GM23338 (cell line): ENCODE data around the gene IL6R.
"Not testable (repeated sequence)": the region's sequence is repeated elsewhere in the genome, so short reads cannot be mapped to it uniquely, and the experiment has no call there.

Source experiments
- CREB1 ChIP-seq: fragments of 250-450 bp; sonication (Bioruptor Pico); IDR thresholded peaks from 2 replicates; pipeline ENCODE4 v1.5.0; 2020; ENCODE audit warnings: low read depth, mild to moderate bottlenecking, moderate library complexity
- EZH2 ChIP-seq: fragments of 200-600 bp; sonication (generic); IDR thresholded peaks from one replicate; pipeline ENCODE4 v1.8.0; 2017; ENCODE audit warnings: antibody characterized with exemption, mild to moderate bottlenecking, low read depth; ENCODE audit not compliant: unreplicated experiment
- EZH2phosphoT487 ChIP-seq: fragments of 200-600 bp; sonication (generic); IDR thresholded peaks from one replicate; pipeline ENCODE4 v1.8.1; 2018; ENCODE audit warnings: antibody characterized with exemption; ENCODE audit not compliant: unreplicated experiment
- JUNB ChIP-seq: IDR thresholded peaks from one replicate; pipeline ENCODE4 v1.6.1; 2016; ENCODE audit warnings: antibody characterized with exemption; ENCODE audit not compliant: unreplicated experiment
- POLR2AphosphoS5 ChIP-seq: IDR thresholded peaks from 2 replicates; pipeline ENCODE4 v1.6.1; 2016; ENCODE audit warnings: antibody characterized with exemption, low read depth
- TF ChIP-seq, protein P1 (sequence below), 2 experiments: fragments of 200-600 bp in 1 of 2; sonication (generic) in 1 of 2; conservative IDR thresholded peaks; 2 replicates each; pipeline versions ENCODE4 v1.5.1 to v1.6.1; 2016 to 2017; ENCODE audit warnings: antibody characterized with exemption in 2 of 2, low read depth in 2 of 2, mild to moderate bottlenecking in 2 of 2, moderate library complexity in 1 of 2
- TF ChIP-seq, protein P2 (sequence below): IDR thresholded peaks from one replicate; pipeline ENCODE4 v1.6.1; 2018; ENCODE audit warnings: antibody characterized with exemption; ENCODE audit not compliant: unreplicated experiment
- TF ChIP-seq, protein P3 (sequence below): fragments of 250-450 bp; sonication (Bioruptor Pico); IDR thresholded peaks from 2 replicates; pipeline ENCODE4 v1.5.0; 2020; ENCODE audit warnings: mild to moderate bottlenecking, moderate library complexity

DNA sequence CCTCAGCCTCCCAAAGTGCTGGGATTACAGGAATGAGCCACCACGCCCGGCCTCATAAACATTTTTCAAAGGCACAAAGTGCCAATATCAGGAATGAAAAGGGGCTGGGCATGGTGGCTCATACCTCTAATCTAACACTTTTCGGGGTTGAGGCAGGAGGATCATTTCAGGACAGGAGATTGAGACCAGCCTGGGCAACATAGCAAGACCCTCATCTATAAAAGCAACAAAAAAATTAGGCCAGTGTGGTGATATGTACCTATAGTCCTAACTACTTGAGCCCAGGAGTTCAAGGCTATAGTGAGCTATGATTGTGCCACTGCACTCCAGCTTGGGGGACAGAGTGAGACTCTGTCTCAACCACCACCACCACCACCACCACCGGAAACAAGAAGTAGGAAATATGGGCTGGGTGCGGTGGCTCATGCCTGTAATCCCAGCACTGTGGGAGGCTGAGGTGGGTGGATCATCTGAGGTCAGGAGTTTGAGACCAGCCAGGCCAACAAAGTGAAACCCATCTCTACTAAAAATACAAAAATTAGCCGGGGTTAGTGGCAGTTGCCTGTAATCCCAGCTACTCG lies 31.3 kb upstream of the IL6R start:
- not testable (repeated sequence) for TF ChIP-seq EZH2, JUNB, POLR2AphosphoS5, CREB1, EZH2phosphoT487
- TF ChIP-seq, protein P1, sequence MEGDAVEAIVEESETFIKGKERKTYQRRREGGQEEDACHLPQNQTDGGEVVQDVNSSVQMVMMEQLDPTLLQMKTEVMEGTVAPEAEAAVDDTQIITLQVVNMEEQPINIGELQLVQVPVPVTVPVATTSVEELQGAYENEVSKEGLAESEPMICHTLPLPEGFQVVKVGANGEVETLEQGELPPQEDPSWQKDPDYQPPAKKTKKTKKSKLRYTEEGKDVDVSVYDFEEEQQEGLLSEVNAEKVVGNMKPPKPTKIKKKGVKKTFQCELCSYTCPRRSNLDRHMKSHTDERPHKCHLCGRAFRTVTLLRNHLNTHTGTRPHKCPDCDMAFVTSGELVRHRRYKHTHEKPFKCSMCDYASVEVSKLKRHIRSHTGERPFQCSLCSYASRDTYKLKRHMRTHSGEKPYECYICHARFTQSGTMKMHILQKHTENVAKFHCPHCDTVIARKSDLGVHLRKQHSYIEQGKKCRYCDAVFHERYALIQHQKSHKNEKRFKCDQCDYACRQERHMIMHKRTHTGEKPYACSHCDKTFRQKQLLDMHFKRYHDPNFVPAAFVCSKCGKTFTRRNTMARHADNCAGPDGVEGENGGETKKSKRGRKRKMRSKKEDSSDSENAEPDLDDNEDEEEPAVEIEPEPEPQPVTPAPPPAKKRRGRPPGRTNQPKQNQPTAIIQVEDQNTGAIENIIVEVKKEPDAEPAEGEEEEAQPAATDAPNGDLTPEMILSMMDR (conservative IDR thresholded peaks at IDR 0.05; ENCODE audit: low read depth in 2 of 2), result not testable (repeated sequence)
- TF ChIP-seq, protein P2, sequence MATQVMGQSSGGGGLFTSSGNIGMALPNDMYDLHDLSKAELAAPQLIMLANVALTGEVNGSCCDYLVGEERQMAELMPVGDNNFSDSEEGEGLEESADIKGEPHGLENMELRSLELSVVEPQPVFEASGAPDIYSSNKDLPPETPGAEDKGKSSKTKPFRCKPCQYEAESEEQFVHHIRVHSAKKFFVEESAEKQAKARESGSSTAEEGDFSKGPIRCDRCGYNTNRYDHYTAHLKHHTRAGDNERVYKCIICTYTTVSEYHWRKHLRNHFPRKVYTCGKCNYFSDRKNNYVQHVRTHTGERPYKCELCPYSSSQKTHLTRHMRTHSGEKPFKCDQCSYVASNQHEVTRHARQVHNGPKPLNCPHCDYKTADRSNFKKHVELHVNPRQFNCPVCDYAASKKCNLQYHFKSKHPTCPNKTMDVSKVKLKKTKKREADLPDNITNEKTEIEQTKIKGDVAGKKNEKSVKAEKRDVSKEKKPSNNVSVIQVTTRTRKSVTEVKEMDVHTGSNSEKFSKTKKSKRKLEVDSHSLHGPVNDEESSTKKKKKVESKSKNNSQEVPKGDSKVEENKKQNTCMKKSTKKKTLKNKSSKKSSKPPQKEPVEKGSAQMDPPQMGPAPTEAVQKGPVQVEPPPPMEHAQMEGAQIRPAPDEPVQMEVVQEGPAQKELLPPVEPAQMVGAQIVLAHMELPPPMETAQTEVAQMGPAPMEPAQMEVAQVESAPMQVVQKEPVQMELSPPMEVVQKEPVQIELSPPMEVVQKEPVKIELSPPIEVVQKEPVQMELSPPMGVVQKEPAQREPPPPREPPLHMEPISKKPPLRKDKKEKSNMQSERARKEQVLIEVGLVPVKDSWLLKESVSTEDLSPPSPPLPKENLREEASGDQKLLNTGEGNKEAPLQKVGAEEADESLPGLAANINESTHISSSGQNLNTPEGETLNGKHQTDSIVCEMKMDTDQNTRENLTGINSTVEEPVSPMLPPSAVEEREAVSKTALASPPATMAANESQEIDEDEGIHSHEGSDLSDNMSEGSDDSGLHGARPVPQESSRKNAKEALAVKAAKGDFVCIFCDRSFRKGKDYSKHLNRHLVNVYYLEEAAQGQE, result not testable (repeated sequence)
- TF ChIP-seq, protein P3, sequence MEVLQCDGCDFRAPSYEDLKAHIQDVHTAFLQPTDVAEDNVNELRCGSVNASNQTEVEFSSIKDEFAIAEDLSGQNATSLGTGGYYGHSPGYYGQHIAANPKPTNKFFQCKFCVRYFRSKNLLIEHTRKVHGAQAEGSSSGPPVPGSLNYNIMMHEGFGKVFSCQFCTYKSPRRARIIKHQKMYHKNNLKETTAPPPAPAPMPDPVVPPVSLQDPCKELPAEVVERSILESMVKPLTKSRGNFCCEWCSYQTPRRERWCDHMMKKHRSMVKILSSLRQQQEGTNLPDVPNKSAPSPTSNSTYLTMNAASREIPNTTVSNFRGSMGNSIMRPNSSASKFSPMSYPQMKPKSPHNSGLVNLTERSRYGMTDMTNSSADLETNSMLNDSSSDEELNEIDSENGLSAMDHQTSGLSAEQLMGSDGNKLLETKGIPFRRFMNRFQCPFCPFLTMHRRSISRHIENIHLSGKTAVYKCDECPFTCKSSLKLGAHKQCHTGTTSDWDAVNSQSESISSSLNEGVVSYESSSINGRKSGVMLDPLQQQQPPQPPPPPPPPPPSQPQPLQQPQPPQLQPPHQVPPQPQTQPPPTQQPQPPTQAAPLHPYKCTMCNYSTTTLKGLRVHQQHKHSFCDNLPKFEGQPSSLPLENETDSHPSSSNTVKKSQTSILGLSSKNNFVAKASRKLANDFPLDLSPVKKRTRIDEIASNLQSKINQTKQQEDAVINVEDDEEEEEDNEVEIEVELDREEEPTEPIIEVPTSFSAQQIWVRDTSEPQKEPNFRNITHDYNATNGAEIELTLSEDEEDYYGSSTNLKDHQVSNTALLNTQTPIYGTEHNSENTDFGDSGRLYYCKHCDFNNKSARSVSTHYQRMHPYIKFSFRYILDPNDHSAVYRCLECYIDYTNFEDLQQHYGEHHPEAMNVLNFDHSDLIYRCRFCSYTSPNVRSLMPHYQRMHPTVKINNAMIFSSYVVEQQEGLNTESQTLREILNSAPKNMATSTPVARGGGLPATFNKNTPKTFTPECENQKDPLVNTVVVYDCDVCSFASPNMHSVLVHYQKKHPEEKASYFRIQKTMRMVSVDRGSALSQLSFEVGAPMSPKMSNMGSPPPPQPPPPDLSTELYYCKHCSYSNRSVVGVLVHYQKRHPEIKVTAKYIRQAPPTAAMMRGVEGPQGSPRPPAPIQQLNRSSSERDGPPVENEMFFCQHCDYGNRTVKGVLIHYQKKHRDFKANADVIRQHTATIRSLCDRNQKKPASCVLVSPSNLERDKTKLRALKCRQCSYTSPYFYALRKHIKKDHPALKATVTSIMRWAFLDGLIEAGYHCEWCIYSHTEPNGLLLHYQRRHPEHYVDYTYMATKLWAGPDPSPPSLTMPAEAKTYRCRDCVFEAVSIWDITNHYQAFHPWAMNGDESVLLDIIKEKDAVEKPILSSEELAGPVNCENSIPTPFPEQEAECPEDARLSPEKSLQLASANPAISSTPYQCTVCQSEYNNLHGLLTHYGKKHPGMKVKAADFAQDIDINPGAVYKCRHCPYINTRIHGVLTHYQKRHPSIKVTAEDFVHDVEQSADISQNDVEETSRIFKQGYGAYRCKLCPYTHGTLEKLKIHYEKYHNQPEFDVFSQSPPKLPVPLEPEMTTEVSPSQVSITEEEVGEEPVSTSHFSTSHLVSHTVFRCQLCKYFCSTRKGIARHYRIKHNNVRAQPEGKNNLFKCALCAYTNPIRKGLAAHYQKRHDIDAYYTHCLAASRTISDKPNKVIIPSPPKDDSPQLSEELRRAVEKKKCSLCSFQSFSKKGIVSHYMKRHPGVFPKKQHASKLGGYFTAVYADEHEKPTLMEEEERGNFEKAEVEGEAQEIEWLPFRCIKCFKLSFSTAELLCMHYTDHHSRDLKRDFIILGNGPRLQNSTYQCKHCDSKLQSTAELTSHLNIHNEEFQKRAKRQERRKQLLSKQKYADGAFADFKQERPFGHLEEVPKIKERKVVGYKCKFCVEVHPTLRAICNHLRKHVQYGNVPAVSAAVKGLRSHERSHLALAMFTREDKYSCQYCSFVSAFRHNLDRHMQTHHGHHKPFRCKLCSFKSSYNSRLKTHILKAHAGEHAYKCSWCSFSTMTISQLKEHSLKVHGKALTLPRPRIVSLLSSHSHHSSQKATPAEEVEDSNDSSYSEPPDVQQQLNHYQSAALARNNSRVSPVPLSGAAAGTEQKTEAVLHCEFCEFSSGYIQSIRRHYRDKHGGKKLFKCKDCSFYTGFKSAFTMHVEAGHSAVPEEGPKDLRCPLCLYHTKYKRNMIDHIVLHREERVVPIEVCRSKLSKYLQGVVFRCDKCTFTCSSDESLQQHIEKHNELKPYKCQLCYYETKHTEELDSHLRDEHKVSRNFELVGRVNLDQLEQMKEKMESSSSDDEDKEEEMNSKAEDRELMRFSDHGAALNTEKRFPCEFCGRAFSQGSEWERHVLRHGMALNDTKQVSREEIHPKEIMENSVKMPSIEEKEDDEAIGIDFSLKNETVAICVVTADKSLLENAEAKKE (CRISPR knock-in tag), result not testable (repeated sequence)
